ENCODE data around the gene HNRNPUL1.

The HNRNPUL1 gene

DNA sequence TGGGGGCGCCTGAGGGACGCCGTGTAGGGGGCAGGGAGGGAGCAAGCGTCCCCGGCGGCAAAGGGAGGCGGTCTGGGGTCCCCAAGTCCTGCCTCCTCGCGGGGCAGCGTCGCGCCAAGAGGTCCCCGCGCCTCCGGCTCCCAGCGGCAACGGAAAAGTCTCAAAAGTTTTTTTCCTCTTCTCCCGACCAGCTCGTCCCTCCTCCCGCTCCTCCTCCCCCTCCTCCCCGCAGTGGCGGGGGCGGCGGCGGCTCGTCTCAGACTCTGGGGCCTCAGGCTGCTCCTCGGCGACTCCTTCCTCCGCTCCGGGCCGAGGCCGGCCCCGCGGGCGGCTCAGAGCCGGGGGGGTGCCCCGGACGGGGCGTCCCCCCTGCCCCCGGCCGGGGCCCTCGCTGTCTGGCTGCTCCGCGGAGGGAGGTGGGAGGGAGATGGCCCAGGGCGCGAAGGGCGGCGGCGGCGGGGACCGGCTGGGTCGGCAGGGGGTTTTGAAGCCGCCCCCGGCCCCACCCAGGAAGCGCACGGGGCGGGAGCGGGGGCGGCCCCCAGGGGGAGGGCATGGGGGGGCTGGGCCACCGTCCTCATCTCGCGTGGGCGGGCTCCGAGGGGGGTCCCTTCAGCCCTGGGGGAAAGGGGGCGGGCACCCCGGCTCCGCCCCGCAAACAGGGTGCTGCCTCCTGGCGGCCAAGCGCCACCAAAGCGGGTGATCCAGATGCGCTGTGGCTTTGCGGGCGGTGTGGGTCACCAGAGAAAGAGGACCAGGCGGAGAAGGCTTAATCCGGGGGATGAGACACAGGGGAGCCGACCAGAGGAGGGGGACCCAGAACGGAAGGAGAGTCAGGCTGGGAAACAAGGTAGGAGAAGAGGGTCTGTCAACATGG lies 89.5 kb downstream of the HNRNPUL1 start, which contains the start of gene TGFB1:
TGFB1 (minus strand) TSS at position 457 of the 877 bp plus-strand sequence. CDS start 878 bp downstream, outside the sequence.
- Histone ChIP-seq H3K4me1 (ENCODE audit: insufficient read depth, low read length, poor library complexity, severe bottlenecking) (peaks cover 51% of the 10 kb centered on the region), H3K79me2 (ENCODE audit: insufficient read depth, low read length) (peaks cover 58% of the 10 kb centered on the region), H3K9me3 (ENCODE audit: insufficient read depth, low read depth, low read length) (no peaks in the 10 kb centered on the region), H3K9ac (ENCODE audit: low read depth, low read length, poor library complexity, severe bottlenecking) (peak within 1 kb of the TSS; percentile 92), H3K4me3 (ENCODE audit: low read length, poor library complexity, severe bottlenecking) (peak within 1 kb of the TSS; percentile 92), H2AFZ (ENCODE audit: low read length) (peak within 1 kb of the TSS; percentile 64), H3K36me3 (ENCODE audit: insufficient read depth, low read length) (no peaks in the 10 kb centered on the region), H3K4me2 (ENCODE audit: low read depth, low read length, poor library complexity, severe bottlenecking) (peak within 1 kb of the TSS; percentile 100), H3F3A (ENCODE audit: low read depth) (no peaks in the 10 kb centered on the region; the same call in 1 of the 2 replicates), H3K9me2 (replicated peaks; ENCODE audit: low read depth, low read length) (no peaks in the 10 kb centered on the region), H4K20me1 (ENCODE audit: insufficient read depth, low read length, poor library complexity, severe bottlenecking) (peaks cover 35% of the 10 kb centered on the region), H3K27me3 (ENCODE audit: insufficient read depth, low read length, poor library complexity, severe bottlenecking) (no peaks in the 10 kb centered on the region)
- TF ChIP-seq, protein P1, sequence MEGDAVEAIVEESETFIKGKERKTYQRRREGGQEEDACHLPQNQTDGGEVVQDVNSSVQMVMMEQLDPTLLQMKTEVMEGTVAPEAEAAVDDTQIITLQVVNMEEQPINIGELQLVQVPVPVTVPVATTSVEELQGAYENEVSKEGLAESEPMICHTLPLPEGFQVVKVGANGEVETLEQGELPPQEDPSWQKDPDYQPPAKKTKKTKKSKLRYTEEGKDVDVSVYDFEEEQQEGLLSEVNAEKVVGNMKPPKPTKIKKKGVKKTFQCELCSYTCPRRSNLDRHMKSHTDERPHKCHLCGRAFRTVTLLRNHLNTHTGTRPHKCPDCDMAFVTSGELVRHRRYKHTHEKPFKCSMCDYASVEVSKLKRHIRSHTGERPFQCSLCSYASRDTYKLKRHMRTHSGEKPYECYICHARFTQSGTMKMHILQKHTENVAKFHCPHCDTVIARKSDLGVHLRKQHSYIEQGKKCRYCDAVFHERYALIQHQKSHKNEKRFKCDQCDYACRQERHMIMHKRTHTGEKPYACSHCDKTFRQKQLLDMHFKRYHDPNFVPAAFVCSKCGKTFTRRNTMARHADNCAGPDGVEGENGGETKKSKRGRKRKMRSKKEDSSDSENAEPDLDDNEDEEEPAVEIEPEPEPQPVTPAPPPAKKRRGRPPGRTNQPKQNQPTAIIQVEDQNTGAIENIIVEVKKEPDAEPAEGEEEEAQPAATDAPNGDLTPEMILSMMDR (conservative IDR thresholded peaks at IDR 0.05; ENCODE audit: low read length) = peak; percentile 83
- TF ChIP-seq EZH2phosphoT487 (IDR thresholded peaks at IDR 0.05; ENCODE audit: borderline replicate concordance) = no peak

DNA sequence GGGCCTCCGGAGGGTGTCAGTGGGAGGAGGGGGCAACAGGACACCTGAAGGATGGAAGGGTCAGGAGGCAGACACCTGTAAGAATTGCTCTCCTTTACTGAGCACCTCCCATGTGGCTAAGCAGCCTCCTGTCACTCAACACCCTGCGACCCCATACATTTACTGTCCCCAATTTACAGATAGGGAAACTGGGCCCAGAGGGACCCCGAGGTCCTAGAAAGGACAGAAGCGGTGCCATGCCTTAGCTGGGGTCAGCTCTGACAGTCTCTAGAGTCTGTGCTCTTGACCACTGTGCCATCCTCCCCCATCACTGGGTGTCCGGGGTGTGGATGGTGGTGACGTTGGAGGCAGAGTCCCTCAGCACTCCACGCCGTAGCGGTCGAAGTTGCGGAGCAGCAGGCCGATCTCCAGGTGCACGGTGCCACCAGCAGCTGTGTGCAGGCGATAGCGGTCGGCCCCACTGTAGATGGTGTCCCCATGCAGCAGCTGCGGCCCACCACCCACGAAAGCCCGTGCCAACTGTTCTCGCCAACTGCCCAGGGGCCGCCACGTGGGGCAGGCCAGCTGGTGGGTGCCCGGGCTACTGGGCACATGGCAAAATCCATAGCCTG lies 90.3 kb downstream of the HNRNPUL1 start:
- Histone ChIP-seq H4K20me1 (ENCODE audit: insufficient read depth, low read length, poor library complexity, severe bottlenecking) (peaks cover 28% of the 10 kb centered on the region), H3K79me2 (ENCODE audit: insufficient read depth, low read length) (peaks cover 50% of the 10 kb centered on the region), H3F3A (ENCODE audit: low read depth) (no peaks in the 10 kb centered on the region; the same call in 1 of the 2 replicates), H3K4me2 (ENCODE audit: low read depth, low read length, poor library complexity, severe bottlenecking) (peak overlapping the region; percentile 100), H3K4me1 (ENCODE audit: insufficient read depth, low read length, poor library complexity, severe bottlenecking) (peaks cover 43% of the 10 kb centered on the region), H3K9ac (ENCODE audit: low read depth, low read length, poor library complexity, severe bottlenecking) (peak overlapping the region; percentile 92), H3K36me3 (ENCODE audit: insufficient read depth, low read length) (no peaks in the 10 kb centered on the region), H3K4me3 (ENCODE audit: low read length, poor library complexity, severe bottlenecking) (peak overlapping the region; percentile 92), H2AFZ (ENCODE audit: low read length) (no peak overlapping the region), H3K27me3 (ENCODE audit: insufficient read depth, low read length, poor library complexity, severe bottlenecking) (no peaks in the 10 kb centered on the region), H3K9me3 (ENCODE audit: insufficient read depth, low read depth, low read length) (no peaks in the 10 kb centered on the region), H3K9me2 (replicated peaks; ENCODE audit: low read depth, low read length) (no peaks in the 10 kb centered on the region)
- TF ChIP-seq, protein P1 (conservative IDR thresholded peaks at IDR 0.05; ENCODE audit: low read length) = no peak

DNA sequence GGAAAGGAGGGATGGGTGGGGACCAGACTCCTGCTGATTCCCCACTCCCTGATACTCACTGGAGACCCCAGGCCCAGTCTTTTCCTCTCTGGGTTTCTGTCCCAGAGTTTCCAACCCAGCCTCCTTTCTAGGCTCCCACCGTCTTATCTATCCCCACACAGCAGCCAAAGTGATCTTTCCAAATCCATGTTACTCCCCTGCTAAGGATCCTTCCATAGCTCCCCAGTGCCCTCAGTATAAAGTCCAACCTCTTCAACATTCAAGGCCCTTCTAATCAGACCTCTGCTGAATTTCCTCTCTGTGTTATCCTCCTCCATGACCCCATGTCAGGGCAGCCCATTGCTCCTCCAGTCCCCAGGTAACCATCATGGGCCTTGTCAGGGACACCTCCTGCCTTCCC lies 90.9 kb downstream of the HNRNPUL1 start:
- peak overlapping the region; percentile 92 for H3K9ac ChIP-seq (ENCODE audit: low read depth, low read length, poor library complexity, severe bottlenecking)
- peak overlapping the region; percentile 100 for H3K4me2 ChIP-seq (ENCODE audit: low read depth, low read length, poor library complexity, severe bottlenecking)
- H3K4me1 ChIP-seq (ENCODE audit: insufficient read depth, low read length, poor library complexity, severe bottlenecking) = peaks cover 37% of the 10 kb centered on the region
- H3F3A ChIP-seq (ENCODE audit: low read depth) = no peaks in the 10 kb centered on the region; the same call in 1 of the 2 replicates
- no peaks in the 10 kb centered on the region for H3K27me3 ChIP-seq (ENCODE audit: insufficient read depth, low read length, poor library complexity, severe bottlenecking)
- H3K4me3 ChIP-seq (ENCODE audit: low read length, poor library complexity, severe bottlenecking) = no peak overlapping the region
- H3K79me2 ChIP-seq (ENCODE audit: insufficient read depth, low read length) = peaks cover 45% of the 10 kb centered on the region
- H3K9me3 ChIP-seq (ENCODE audit: insufficient read depth, low read depth, low read length) = no peaks in the 10 kb centered on the region
- no peak overlapping the region for H2AFZ ChIP-seq (ENCODE audit: low read length)
- peaks cover 22% of the 10 kb centered on the region for H4K20me1 ChIP-seq (ENCODE audit: insufficient read depth, low read length, poor library complexity, severe bottlenecking)
- no peaks in the 10 kb centered on the region for H3K9me2 ChIP-seq (replicated peaks; ENCODE audit: low read depth, low read length)
- H3K36me3 ChIP-seq (ENCODE audit: insufficient read depth, low read length) = no peaks in the 10 kb centered on the region
- no peak for TF ChIP-seq EZH2phosphoT487 (IDR thresholded peaks at IDR 0.05; ENCODE audit: borderline replicate concordance)
- TF ChIP-seq, protein P1 (conservative IDR thresholded peaks at IDR 0.05; ENCODE audit: low read length) = no peak

All from Loucy (cell line).